ENCODE results near the gene CRTC3. TPM values are rescaled to one million over a fixed set of nuclear protein-coding genes. Genes with fewer than 3 reads are reported as not detected.

Gene CRTC3
- total RNA-seq, 2 donors from 2014 or later = 10.5 to 13.0 TPM

- ATAC-seq = no peak
- TF ChIP-seq, protein P1, sequence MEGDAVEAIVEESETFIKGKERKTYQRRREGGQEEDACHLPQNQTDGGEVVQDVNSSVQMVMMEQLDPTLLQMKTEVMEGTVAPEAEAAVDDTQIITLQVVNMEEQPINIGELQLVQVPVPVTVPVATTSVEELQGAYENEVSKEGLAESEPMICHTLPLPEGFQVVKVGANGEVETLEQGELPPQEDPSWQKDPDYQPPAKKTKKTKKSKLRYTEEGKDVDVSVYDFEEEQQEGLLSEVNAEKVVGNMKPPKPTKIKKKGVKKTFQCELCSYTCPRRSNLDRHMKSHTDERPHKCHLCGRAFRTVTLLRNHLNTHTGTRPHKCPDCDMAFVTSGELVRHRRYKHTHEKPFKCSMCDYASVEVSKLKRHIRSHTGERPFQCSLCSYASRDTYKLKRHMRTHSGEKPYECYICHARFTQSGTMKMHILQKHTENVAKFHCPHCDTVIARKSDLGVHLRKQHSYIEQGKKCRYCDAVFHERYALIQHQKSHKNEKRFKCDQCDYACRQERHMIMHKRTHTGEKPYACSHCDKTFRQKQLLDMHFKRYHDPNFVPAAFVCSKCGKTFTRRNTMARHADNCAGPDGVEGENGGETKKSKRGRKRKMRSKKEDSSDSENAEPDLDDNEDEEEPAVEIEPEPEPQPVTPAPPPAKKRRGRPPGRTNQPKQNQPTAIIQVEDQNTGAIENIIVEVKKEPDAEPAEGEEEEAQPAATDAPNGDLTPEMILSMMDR (IDR thresholded peaks at IDR 0.05) = no peak
- TF ChIP-seq POLR2A (IDR thresholded peaks at IDR 0.05) = no peak
- peaks cover 5 to 44% of the 10 kb centered on the region in 2 donors for H3K36me3 ChIP-seq (replicated peaks in 1 of 2; ENCODE audit: insufficient read depth in 1 of 2, low read depth in 2 of 2)
- H3K27ac ChIP-seq = no peak overlapping the region
- no peaks in the 10 kb centered on the region for H3K9me3 ChIP-seq
- WGBS, 2 donors = 92 to 96% methylated on average over 2 of the region's 2 CpGs
- no peak for DNase-seq
- peaks cover 15% of the 10 kb centered on the region for H3K4me1 ChIP-seq
- H3K27me3 ChIP-seq = no peaks in the 10 kb centered on the region
- no peak overlapping the region for H3K4me3 ChIP-seq
- intact Hi-C loops (cut with DNase I) = no loop called here
Observed at GRCh38 chr15:90483637-90484036, 46.1 kb upstream of the CRTC3 start.

DNA sequence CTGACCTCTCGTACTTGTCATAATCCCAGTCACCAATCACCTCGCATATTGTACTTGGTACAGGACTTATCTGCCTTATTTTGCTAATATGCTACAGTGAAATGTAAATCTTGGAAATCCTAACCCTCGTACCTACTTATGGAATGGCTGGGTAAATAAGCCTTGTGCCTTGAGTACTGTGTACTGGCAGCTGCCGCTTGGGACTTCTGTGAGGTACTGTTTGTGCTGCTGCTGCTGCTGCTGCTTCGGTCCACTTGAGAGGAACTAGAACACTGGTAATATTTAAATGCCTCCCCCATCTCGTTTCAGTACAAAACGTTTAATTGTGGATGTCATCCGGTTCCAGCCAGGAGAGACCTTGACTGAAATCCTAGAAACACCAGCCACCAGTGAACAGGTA lies 42.5 kb upstream of the CRTC3 start:
- H3K36me3 ChIP-seq (replicated peaks in 1 of 2; ENCODE audit: insufficient read depth in 1 of 2, low read depth in 2 of 2) = peaks cover 10 to 52% of the 10 kb centered on the region in 2 donors

DNA sequence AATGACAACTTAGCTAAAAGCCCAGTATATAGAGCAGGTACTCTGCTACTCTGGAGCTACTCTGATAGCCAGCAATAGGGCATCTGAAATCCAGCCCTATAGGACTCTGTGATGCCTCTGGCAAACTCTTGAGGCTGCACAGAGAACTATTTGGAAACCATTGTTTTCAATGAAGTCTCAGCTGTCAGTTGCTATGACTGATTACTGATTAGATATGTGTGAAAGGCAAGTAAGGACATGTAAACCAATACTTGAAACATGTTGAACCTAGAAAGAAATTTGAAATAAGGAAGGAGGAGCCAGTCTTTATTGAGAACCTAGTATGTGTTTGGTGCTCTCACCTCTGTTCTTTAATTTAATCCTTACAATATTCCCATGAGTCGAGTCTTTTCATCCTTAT lies 40.2 kb upstream of the CRTC3 start:
- H3K36me3 ChIP-seq (replicated peaks in 1 of 2; ENCODE audit: insufficient read depth in 1 of 2, low read depth in 2 of 2) = peaks cover 10 to 41% of the 10 kb centered on the region in 2 donors
- H3K27ac ChIP-seq = no peak overlapping the region
- 89 to 100% methylated on average over 1 of the region's 1 CpG for WGBS, 2 donors
- H3K4me3 ChIP-seq = no peak overlapping the region
- DNase-seq (no peak), ATAC-seq (no peak)
- intact Hi-C loops (cut with DNase I) = loop anchor here (5.0 kb wide), 1 partner anchor 167 kb away; no protein-coding TSS in a partner anchor
- H3K4me1 ChIP-seq = no peaks in the 10 kb centered on the region
- H3K27me3 ChIP-seq = no peaks in the 10 kb centered on the region
- H3K9me3 ChIP-seq = no peaks in the 10 kb centered on the region
- TF ChIP-seq, protein P1 (IDR thresholded peaks at IDR 0.05) = no peak
- no peak for TF ChIP-seq POLR2A (IDR thresholded peaks at IDR 0.05)

More for the DNA sequence above, 42.5 kb upstream of the CRTC3 start:
- TF ChIP-seq POLR2A (IDR thresholded peaks at IDR 0.05) = no peak
- TF ChIP-seq, protein P1 (IDR thresholded peaks at IDR 0.05) = no peak
- DNase-seq (no peak), ATAC-seq (no peak)
- H3K4me3 ChIP-seq = no peak overlapping the region
- WGBS, 2 donors = 84 to 89% methylated on average over 8 of the region's 8 CpGs
- H3K4me1 ChIP-seq = no peaks in the 10 kb centered on the region
- H3K9me3 ChIP-seq = no peaks in the 10 kb centered on the region
- intact Hi-C loops (cut with DNase I) = loop anchor here (5.0 kb wide), 1 partner anchor 165 kb away; no protein-coding TSS in a partner anchor
- no peaks in the 10 kb centered on the region for H3K27me3 ChIP-seq
- H3K27ac ChIP-seq = no peak overlapping the region

DNA sequence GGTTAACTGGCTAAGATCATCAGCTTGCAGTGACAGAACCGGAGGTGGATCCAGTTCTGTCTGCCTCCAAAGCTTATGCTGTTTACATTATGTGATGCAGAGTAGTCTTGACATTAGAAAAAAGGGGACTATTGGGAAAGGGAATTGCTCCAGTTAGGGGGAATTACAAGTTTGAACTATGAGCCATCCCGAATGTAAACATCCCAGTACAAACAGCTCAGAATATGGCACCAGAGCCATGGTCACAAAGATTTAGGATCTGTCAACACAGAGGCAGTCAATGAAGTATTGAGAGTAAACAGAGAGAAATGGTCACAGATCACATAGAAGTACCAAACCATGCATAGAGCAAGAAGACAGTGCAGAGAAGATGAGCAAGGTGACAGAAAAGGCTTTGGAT lies 39.8 kb upstream of the CRTC3 start:
- WGBS, 2 donors = 92 to 98% methylated on average over 2 of the region's 2 CpGs
- TF ChIP-seq POLR2A (IDR thresholded peaks at IDR 0.05) = no peak
- TF ChIP-seq, protein P1 (IDR thresholded peaks at IDR 0.05) = no peak
- intact Hi-C loops (cut with DNase I) = loop anchor here (5.0 kb wide), 1 partner anchor 168 kb away; no protein-coding TSS in a partner anchor
- DNase-seq = no peak
- H3K9me3 ChIP-seq = no peaks in the 10 kb centered on the region
- H3K4me3 ChIP-seq = no peak overlapping the region
- no peak for ATAC-seq
- H3K4me1 ChIP-seq = no peaks in the 10 kb centered on the region
- no peak overlapping the region for H3K27ac ChIP-seq
- H3K27me3 ChIP-seq = no peaks in the 10 kb centered on the region
- peaks cover 10 to 41% of the 10 kb centered on the region in 2 donors for H3K36me3 ChIP-seq (replicated peaks in 1 of 2; ENCODE audit: insufficient read depth in 1 of 2, low read depth in 2 of 2)

GRCh38 chr15:90493647-90494046 lies 36.1 kb upstream of the CRTC3 start:
- TF ChIP-seq, protein P1 (IDR thresholded peaks at IDR 0.05) = no peak
- no peak for TF ChIP-seq POLR2A (IDR thresholded peaks at IDR 0.05)
- no peak overlapping the region for H3K4me3 ChIP-seq
- peaks cover 5 to 37% of the 10 kb centered on the region in 2 donors for H3K36me3 ChIP-seq (replicated peaks in 1 of 2; ENCODE audit: insufficient read depth in 1 of 2, low read depth in 2 of 2)
- H3K27me3 ChIP-seq = no peaks in the 10 kb centered on the region
- no peak for ATAC-seq
- no peaks in the 10 kb centered on the region for H3K4me1 ChIP-seq
- no peaks in the 10 kb centered on the region for H3K9me3 ChIP-seq
- no peak overlapping the region for H3K27ac ChIP-seq
- intact Hi-C loops (cut with DNase I) = no loop called here
- DNase-seq = no peak
